Gastroesophageal sphincter (tissue), 4 donors: Measurements from ENCODE around the gene SLAMF7. TPM values are rescaled to one million over a fixed set of nuclear protein-coding genes. Genes with fewer than 3 reads are reported as not detected.

Source experiments
- ATAC-seq: fragments of 150-250 bp; one replicate; pipeline ENCODE4 v1.9.1; 2016; ENCODE audit warnings: mild to moderate bottlenecking, moderate library complexity
- H3K27ac ChIP-seq, 4 donors: fragments of 200-600 bp; sonication (generic) in 3 of 4; 1 replicate in 3 of 4; 2 replicates in 1 of 4; pipeline ENCODE4 v1.5.1; 2016 to 2019
- H3K27me3 ChIP-seq: fragments of 200-600 bp; sonication (generic); one replicate; pipeline ENCODE4 v1.5.1; 2019
- H3K36me3 ChIP-seq, 2 donors: fragments of 200-600 bp; sonication (generic); one replicate each; pipeline ENCODE4 v1.5.1; 2019; ENCODE audit warnings: control low read depth in 1 of 2
- H3K4me1 ChIP-seq, 3 donors: fragments of 200-600 bp; sonication (generic); 1 replicate in 2 of 3; 2 replicates in 1 of 3; pipeline ENCODE4 v1.5.1; 2016 to 2019; ENCODE audit warnings: control low read depth in 2 of 3
- H3K4me3 ChIP-seq, 2 donors: fragments of 200-600 bp; sonication (generic); one replicate each; pipeline ENCODE4 v1.5.1; 2019; ENCODE audit warnings: mild to moderate bottlenecking in 1 of 2, moderate library complexity in 1 of 2
- H3K9me3 ChIP-seq, 3 donors: fragments of 200-600 bp; sonication (generic); one replicate each; pipeline ENCODE4 v1.5.1; 2017 to 2019; ENCODE audit warnings: control low read depth in 2 of 3
- CTCF ChIP-seq, 4 experiments: fragments of 200-600 bp in 2 of 4; fragments of 450-650 bp in 2 of 4; sonication (generic) in 1 of 4; IDR thresholded peaks; one replicate each; pipeline ENCODE4 v1.5.1; 2017 to 2019; ENCODE audit warnings: antibody characterized with exemption in 4 of 4, mild to moderate bottlenecking in 2 of 4, moderate library complexity in 2 of 4
- EP300 ChIP-seq: sonication (generic); formaldehyde crosslinking; IDR thresholded peaks from one replicate; pipeline ENCODE4 v1.6.1; 2017; ENCODE audit warnings: antibody characterized with exemption, mild to moderate bottlenecking
- POLR2A ChIP-seq, 2 donors: fragments of 450-650 bp; IDR thresholded peaks; one replicate each; pipeline ENCODE4 v1.6.1; 2017; ENCODE audit warnings: antibody characterized with exemption in 2 of 2, mild to moderate bottlenecking in 2 of 2, moderate library complexity in 1 of 2
- POLR2AphosphoS5 ChIP-seq: sonication (generic); formaldehyde crosslinking; IDR thresholded peaks from one replicate; pipeline ENCODE4 v1.6.1; 2017; ENCODE audit warnings: antibody characterized with exemption
- WGBS, 2 donors: methylation state at CpG; one replicate each; pipeline ENCODE4 v1.1.5; 2018; ENCODE audit warnings: low coverage in 1 of 2; 5-methylcytosine and 5-hydroxymethylcytosine counted together
- total RNA-seq, 4 donors: library from RNA; depleted of rRNA; stranded (reverse); fragments of >200 nt; gene quantifications; one replicate each; pipeline ENCODE4 v1.1.0, GENCODE V29; 2016

Gene SLAMF7
- total RNA-seq, 4 donors from 2014 or later = 0.62 to 3.5 (median 0.67) TPM; not detected in 1

- 77 to 81% methylated on average over 5 to 6 of the region's 8 CpGs for WGBS, 2 donors
- H3K9me3 ChIP-seq = peaks cover 0 to under 1% (median 0%) of the 10 kb centered on the region in 3 donors
- no peak for TF ChIP-seq CTCF (IDR thresholded peaks at IDR 0.05)
- TF ChIP-seq EP300 = no peak
- ATAC-seq = no peak
- no peaks in the 10 kb centered on the region for H3K36me3 ChIP-seq
- H3K27ac ChIP-seq = no peak overlapping the region
- H3K4me3 ChIP-seq = no peak overlapping the region
- H3K4me1 ChIP-seq = no peaks in the 10 kb centered on the region
- H3K27me3 ChIP-seq = peaks cover 8% of the 10 kb centered on the region
Observed at GRCh38 chr1:160742428-160743127, 3.5 kb downstream of the SLAMF7 start.

DNA sequence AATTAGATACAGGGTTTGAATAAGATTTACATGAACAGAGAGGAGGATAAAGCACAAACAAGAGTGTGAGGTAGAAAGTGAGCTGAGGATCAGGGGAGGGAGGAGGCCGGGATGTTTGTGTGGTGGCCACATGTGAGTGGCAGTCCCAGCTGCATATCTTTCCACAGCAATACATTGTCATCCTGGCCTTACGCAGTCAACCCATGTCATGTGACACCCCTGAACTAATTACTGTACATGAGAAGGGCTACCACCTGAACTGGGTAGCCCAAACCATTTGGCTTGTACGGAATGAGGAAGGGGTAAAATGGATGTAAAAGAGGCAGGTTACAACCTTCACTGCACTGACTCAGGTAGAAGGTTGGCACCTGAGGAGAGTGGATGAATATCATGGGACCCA lies 4.2 kb downstream of the SLAMF7 start:
- no peak overlapping the region for H3K27ac ChIP-seq
- 70 to 71% methylated on average over 1 to 2 of the region's 3 CpGs for WGBS, 2 donors
- no peak for ATAC-seq

DNA sequence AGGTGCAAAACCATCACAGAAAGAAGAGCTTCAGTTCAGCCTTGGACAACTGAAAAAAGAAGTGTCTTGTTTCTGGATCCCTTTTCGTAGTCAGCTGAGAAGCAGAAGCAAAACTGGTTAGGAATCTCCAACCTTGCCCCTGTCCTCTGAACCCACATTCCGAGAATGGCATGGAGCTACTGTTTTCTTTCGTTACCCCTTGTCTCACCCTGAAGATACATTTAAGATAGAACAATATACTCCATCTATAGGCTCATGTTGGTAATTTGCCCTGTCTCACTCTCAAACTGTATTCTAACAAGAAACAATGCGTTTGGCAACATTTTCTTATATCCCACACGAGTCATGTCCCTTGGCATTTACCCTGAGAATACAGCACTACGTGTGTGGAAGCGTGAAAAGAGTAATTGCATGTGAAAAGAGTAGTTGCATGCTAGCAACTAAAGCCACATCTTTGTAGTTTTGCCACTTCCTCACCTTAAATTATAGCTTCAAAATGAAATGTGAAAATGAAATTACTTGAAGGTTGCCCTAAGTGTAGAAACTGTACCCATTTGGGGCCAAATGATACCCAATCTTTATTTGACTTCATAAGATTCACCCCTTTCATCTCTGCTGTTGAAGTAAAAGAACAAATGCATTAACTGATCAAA lies 5.3 kb downstream of the SLAMF7 start:
- H3K27ac ChIP-seq = no peak overlapping the region
- no peaks in the 10 kb centered on the region for H3K9me3 ChIP-seq
- TF ChIP-seq CTCF (IDR thresholded peaks at IDR 0.05) = no peak
- no peak for TF ChIP-seq POLR2A (IDR thresholded peaks at IDR 0.05)
- TF ChIP-seq EP300 = no peak
- TF ChIP-seq POLR2AphosphoS5 = no peak
- H3K27me3 ChIP-seq = peaks cover 8% of the 10 kb centered on the region
- ATAC-seq = no peak
- WGBS, 2 donors = 61 to 64% methylated on average over 6 of the region's 7 CpGs
- no peaks in the 10 kb centered on the region for H3K4me1 ChIP-seq
- H3K36me3 ChIP-seq = no peaks in the 10 kb centered on the region
- H3K4me3 ChIP-seq = no peak overlapping the region

More for the DNA sequence above, 4.2 kb downstream of the SLAMF7 start:
- H3K4me3 ChIP-seq = no peak overlapping the region
- no peaks in the 10 kb centered on the region for H3K4me1 ChIP-seq
- TF ChIP-seq POLR2A (IDR thresholded peaks at IDR 0.05) (no peak), EP300 (no peak), POLR2AphosphoS5 (no peak), CTCF (IDR thresholded peaks at IDR 0.05) (no peak)
- H3K9me3 ChIP-seq = no peaks in the 10 kb centered on the region
- H3K36me3 ChIP-seq = no peaks in the 10 kb centered on the region
- H3K27me3 ChIP-seq = peaks cover 8% of the 10 kb centered on the region

DNA sequence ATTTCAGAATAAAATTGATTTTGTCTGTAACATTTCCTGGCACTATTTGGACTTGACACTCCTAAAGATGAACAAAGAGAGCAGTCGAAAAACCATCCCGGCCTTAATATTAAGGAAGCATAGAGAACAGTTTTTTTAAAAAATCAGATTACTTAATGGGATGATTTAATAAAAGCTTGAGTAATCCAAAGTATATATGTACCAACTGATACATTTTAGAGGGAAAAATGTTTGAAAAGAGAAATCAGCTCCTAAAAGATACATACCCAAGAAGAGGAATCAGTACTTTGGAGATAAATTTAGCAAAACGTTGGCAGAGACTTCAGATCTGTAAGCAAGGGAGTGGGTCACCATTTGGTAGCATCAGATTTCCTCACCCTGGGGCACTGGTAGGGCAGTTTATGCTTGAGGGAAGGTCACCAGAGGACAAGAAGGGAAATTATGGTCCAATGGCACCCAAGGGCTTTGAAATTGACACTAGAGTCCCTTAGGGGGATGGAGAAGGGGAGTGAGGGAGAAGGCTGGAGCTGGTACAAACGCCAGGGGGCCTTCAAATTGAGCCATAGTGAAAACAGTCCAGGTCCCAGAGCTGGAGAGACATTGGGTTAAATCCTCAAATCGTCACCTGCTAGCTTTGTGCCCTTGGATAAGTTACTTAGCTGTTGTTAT lies 5.9 kb downstream of the SLAMF7 start:
- no peak overlapping the region for H3K4me3 ChIP-seq
- TF ChIP-seq EP300 = no peak
- TF ChIP-seq POLR2AphosphoS5 = no peak
- no peak for TF ChIP-seq POLR2A (IDR thresholded peaks at IDR 0.05)
- no peak for TF ChIP-seq CTCF (IDR thresholded peaks at IDR 0.05)
- H3K4me1 ChIP-seq = no peaks in the 10 kb centered on the region
- H3K9me3 ChIP-seq = no peaks in the 10 kb centered on the region
- ATAC-seq = no peak
- WGBS, 2 donors = 49 to 67% methylated on average over 5 of the region's 5 CpGs
- no peak overlapping the region for H3K27ac ChIP-seq
- peaks cover 8% of the 10 kb centered on the region for H3K27me3 ChIP-seq
- no peaks in the 10 kb centered on the region for H3K36me3 ChIP-seq

GRCh38 chr1:160745551-160745950 lies 6.5 kb downstream of the SLAMF7 start:
- H3K27ac ChIP-seq = no peak overlapping the region
- H3K4me3 ChIP-seq = no peak overlapping the region
- ATAC-seq = no peak
- peaks cover 10% of the 10 kb centered on the region for H3K27me3 ChIP-seq
- H3K9me3 ChIP-seq = no peaks in the 10 kb centered on the region
- no peaks in the 10 kb centered on the region for H3K4me1 ChIP-seq
- H3K36me3 ChIP-seq = no peaks in the 10 kb centered on the region
- WGBS, 2 donors = 23 to 24% methylated on average over 1 of the region's 1 CpG
- TF ChIP-seq CTCF (IDR thresholded peaks at IDR 0.05) = no peak
- TF ChIP-seq POLR2AphosphoS5 = no peak
- no peak for TF ChIP-seq POLR2A (IDR thresholded peaks at IDR 0.05)
- no peak for TF ChIP-seq EP300
